Right renal pelvis (tissue), 4 donors: Measurements from ENCODE around the gene NHLRC4. TPM values are rescaled to one million over a fixed set of nuclear protein-coding genes. Genes with fewer than 3 reads are reported as not detected.
"Not testable (repeated sequence)": the region's sequence is repeated elsewhere in the genome, so short reads cannot be mapped to it uniquely, and the experiment has no call there.

Experiments
- DNase-seq, 4 donors: peaks; one replicate each; pipeline ENCODE4 v3.0.0-alpha.2; 2013; ENCODE audit warnings: low read depth in 4 of 4, low spot score in 3 of 4, missing footprints in 1 of 4
- polyA plus RNA-seq, 4 donors: library from polyadenylated mRNA; unstranded; fragments of 120-200 nt; gene quantifications; one replicate each; pipeline ENCODE4 v1.2.1, GENCODE V29; 2013; ENCODE audit not compliant: insufficient read length in 4 of 4

NHLRC4 gene
- polyA plus RNA-seq, 4 donors: 7.2 to 9.9 (median 8.0) TPM

GRCh38 chr16:593406-593805 is 26.6 kb downstream of the NHLRC4 start:
- no peak for DNase-seq

GRCh38 chr16:593807-594206 is 27.0 kb downstream of the NHLRC4 start:
- no peak for DNase-seq

GRCh38 chr16:595094-595528 is 28.3 kb downstream of the NHLRC4 start:
- DNase-seq: no peak

GRCh38 chr16:595942-596735 is 29.3 kb downstream of the NHLRC4 start:
- no peak for DNase-seq

- no peak for DNase-seq
Observed at GRCh38 chr16:596736-597060, 29.9 kb downstream of the NHLRC4 start.

GRCh38 chr16:597655-598054 is 30.9 kb downstream of the NHLRC4 start:
- not testable (repeated sequence) for DNase-seq

GRCh38 chr16:598823-599739 is 32.3 kb downstream of the NHLRC4 start:
- DNase-seq: no peak

- DNase-seq: no peak
Observed at GRCh38 chr16:600781-601180, 34.0 kb downstream of the NHLRC4 start.

GRCh38 chr16:603933-604332 is 37.1 kb downstream of the NHLRC4 start:
- no peak for DNase-seq

GRCh38 chr16:606656-607307 is 40.0 kb downstream of the NHLRC4 start:
- DNase-seq: no peak

- no peak for DNase-seq
Observed at GRCh38 chr16:608019-608418, 41.2 kb downstream of the NHLRC4 start.

GRCh38 chr16:609316-609715 is 42.5 kb downstream of the NHLRC4 start:
- DNase-seq: no peak

- DNase-seq: no peak
Observed at GRCh38 chr16:609984-610383, 43.2 kb downstream of the NHLRC4 start.

- no peak for DNase-seq
Observed at GRCh38 chr16:610513-611381, 43.9 kb downstream of the NHLRC4 start.

- DNase-seq: no peak
Observed at GRCh38 chr16:615122-615521, 48.3 kb downstream of the NHLRC4 start.

GRCh38 chr16:616733-617586 is 50.2 kb downstream of the NHLRC4 start:
- DNase-seq: no peak

- DNase-seq: no peak
Observed at GRCh38 chr16:617855-618254, 51.0 kb downstream of the NHLRC4 start.
